Endothelial cell of umbilical vein (primary cell): ENCODE data around the gene INTS6. TPM values are rescaled to one million over a fixed set of nuclear protein-coding genes. Genes with fewer than 3 reads are reported as not detected.

Source experiments
- BruUV-seq: library from RNA; stranded (reverse); fragments of 400-500 nt; replicated peaks from 2 replicates; lab custom pipeline; 2021; lab: Mats Ljungman, UMichigan
- CTCF ChIA-PET: fragments of 300-600, 350-600 bp; sonication (Branson Sonifier 250); formaldehyde crosslinking; loops from one replicate; lab custom pipeline; 2021; ENCODE audit warnings: antibody characterized with exemption, inconsistent platforms; lab: Charles Lee
- POLR2A ChIA-PET: fragments of 300-600, 350-600 bp; sonication (Branson Sonifier 250); formaldehyde crosslinking; loops from one replicate; lab custom pipeline; 2021; ENCODE audit warnings: antibody characterized with exemption, inconsistent platforms; lab: Charles Lee
- DNase-seq: peaks from one replicate; pipeline ENCODE4 v3.0.0-alpha.2; 2011; ENCODE audit warnings: low read depth, low spot score
- FAIRE-seq: peaks from 2 replicates; lab custom pipeline; 2011; peaks lifted over from hg19 to GRCh38; lab: Jason Lieb, UNC
- H2AFZ ChIP-seq: 2 replicates; pipeline ENCODE4 v1.6.0; 2012; ENCODE audit warnings: low read depth, low read length, control low read depth, inconsistent platforms
- H3K27ac ChIP-seq: 2 replicates; pipeline ENCODE4 v1.5.1; 2011; ENCODE audit warnings: low read depth, mild to moderate bottlenecking, control low read depth, low read length, moderate library complexity; ENCODE audit not compliant: insufficient read depth
- H3K27me3 ChIP-seq, 2 experiments: 2 replicates each; pipeline versions ENCODE4 v1.6.0 to v1.6.1; 2011; ENCODE audit warnings: low read length in 2 of 2, mixed read lengths in 1 of 2; ENCODE audit not compliant: control insufficient read depth in 2 of 2, insufficient read depth in 2 of 2
- H3K36me3 ChIP-seq, 2 experiments: 2 replicates in 1 of 2; 3 replicates in 1 of 2; pipeline ENCODE4 v1.5.1; 2011; ENCODE audit warnings: low read length in 2 of 2, mild to moderate bottlenecking in 1 of 2, moderate library complexity in 1 of 2; ENCODE audit not compliant: control insufficient read depth in 2 of 2, insufficient read depth in 2 of 2; ENCODE audit errors: extremely low read depth in 1 of 2
- H3K4me1 ChIP-seq: 3 replicates; pipeline ENCODE4 v1.5.1; 2011; ENCODE audit warnings: mild to moderate bottlenecking, low read length; ENCODE audit not compliant: control insufficient read depth, insufficient read depth; ENCODE audit errors: extremely low read depth
- H3K4me2 ChIP-seq: 2 replicates; pipeline ENCODE4 v1.6.1; 2011; ENCODE audit warnings: low read length, control low read depth, mixed read lengths; ENCODE audit not compliant: insufficient read depth
- H3K4me3 ChIP-seq, 3 experiments: fragments of 200-600 bp in 1 of 3; sonication (generic), shearing (Covaris generic) in 1 of 3; replicated peaks in 1 of 3; 2 replicates each; pipeline ENCODE4 v1.5.1; 2011 to 2016; ENCODE audit warnings: control low read depth in 3 of 3, low read length in 3 of 3, mild to moderate bottlenecking in 2 of 3, inconsistent platforms in 1 of 3, low read depth in 1 of 3, moderate library complexity in 1 of 3; ENCODE audit not compliant: insufficient read depth in 1 of 3
- H3K79me2 ChIP-seq: 2 replicates; pipeline ENCODE4 v1.6.0; 2012; ENCODE audit warnings: low read length, inconsistent platforms; ENCODE audit not compliant: control insufficient read depth, insufficient read depth
- H3K9ac ChIP-seq: replicated peaks from 2 replicates; pipeline ENCODE3; 2011; ENCODE audit warnings: low read length, control low read depth; ENCODE audit not compliant: insufficient read depth; ENCODE audit errors: extremely low read depth
- H3K9me1 ChIP-seq: replicated peaks from 3 replicates; pipeline ENCODE4 v1.6.0; 2011; ENCODE audit warnings: mild to moderate bottlenecking, low read length; ENCODE audit not compliant: control insufficient read depth, insufficient read depth; ENCODE audit errors: extremely low read depth
- H3K9me3 ChIP-seq: replicated peaks from 2 replicates; pipeline ENCODE4 v1.5.1; 2012; ENCODE audit warnings: low read length, inconsistent platforms; ENCODE audit not compliant: control insufficient read depth, insufficient read depth
- H4K20me1 ChIP-seq: replicated peaks from 2 replicates; pipeline ENCODE3; 2011; ENCODE audit warnings: mild to moderate bottlenecking, low read length; ENCODE audit not compliant: control insufficient read depth, insufficient read depth; ENCODE audit errors: extremely low read depth
- EZH2 ChIP-seq: IDR thresholded peaks from 2 replicates; pipeline ENCODE4 v1.6.1; 2012; ENCODE audit warnings: borderline replicate concordance, low read depth, mild to moderate bottlenecking, moderate library complexity, low read length, inconsistent platforms; ENCODE audit not compliant: severe bottlenecking
- FOS ChIP-seq: IDR thresholded peaks from 2 replicates; pipeline ENCODE4 v1.6.1; 2011; ENCODE audit warnings: mild to moderate bottlenecking, low read length, moderate library complexity, borderline replicate concordance; ENCODE audit not compliant: insufficient read depth
- GATA2 ChIP-seq: IDR thresholded peaks from 2 replicates; pipeline ENCODE4 v1.7.0; 2011; ENCODE audit warnings: low read depth, mild to moderate bottlenecking, moderate library complexity, mixed read lengths, low read length; ENCODE audit not compliant: insufficient read length, insufficient read depth
- JUN ChIP-seq: IDR thresholded peaks from 2 replicates; pipeline ENCODE4 v1.6.1; 2011; ENCODE audit warnings: borderline replicate concordance, low read depth; ENCODE audit not compliant: insufficient read length, insufficient read depth
- MAX ChIP-seq: IDR thresholded peaks from 2 replicates; pipeline ENCODE4 v1.6.1; 2011; ENCODE audit not compliant: insufficient read depth, insufficient read length
- MYC ChIP-seq: IDR thresholded peaks from one replicate; pipeline ENCODE4 v1.6.1; 2011; ENCODE audit warnings: mild to moderate bottlenecking, low read depth, low read length
- POLR2A ChIP-seq: IDR thresholded peaks from 2 replicates; pipeline ENCODE4 v1.6.1; 2012; ENCODE audit warnings: low read depth, mild to moderate bottlenecking, control low read depth, low read length
- POLR2AphosphoS5 ChIP-seq: IDR thresholded peaks from 2 replicates; pipeline ENCODE4 v1.6.1; 2012; ENCODE audit warnings: low read depth, mild to moderate bottlenecking, control low read depth, low read length, moderate library complexity; ENCODE audit not compliant: insufficient read depth
- dilution Hi-C: fragments of 300-500 bp; cut with MboI; formaldehyde crosslinking; loops from one replicate; pipeline ENCODE4 v1.15.0; 2019; ENCODE audit warnings: low sequenced_read_pairs; ENCODE audit not compliant: extremely low pct_ligation_motif_present
- intact Hi-C: fragments of 100-400 bp; cut with micrococcal nuclease; formaldehyde crosslinking; loops from one replicate; pipeline ENCODE4 v1.10.0; 2022
- polyA plus RNA-seq, 4 experiments: library from polyadenylated mRNA; depleted of rRNA in 3 of 4; stranded (reverse) in 3 of 4; unstranded in 1 of 4; fragments of >200 nt; gene quantifications; 2 replicates each; pipeline versions ENCODE4 v1.2.1 to v1.2.3, GENCODE V29; 2011 to 2012; ENCODE audit warnings: missing spikeins in 1 of 4
- total RNA-seq: library from RNA; stranded (reverse); gene quantifications from 2 replicates; pipeline ENCODE4 v1.2.3, GENCODE V29; 2021
- TF ChIP-seq, protein P1 (sequence below), 2 donors: IDR thresholded peaks; 1 replicate in 1 of 2; 2 replicates in 1 of 2; pipeline ENCODE4 v1.5.1; 2011; ENCODE audit warnings: low read length in 2 of 2, mild to moderate bottlenecking in 2 of 2, moderate library complexity in 2 of 2, control low read depth in 1 of 2, inconsistent platforms in 1 of 2, low read depth in 1 of 2; ENCODE audit not compliant: insufficient read depth in 1 of 2; ENCODE audit errors: extremely low read depth in 1 of 2

Gene INTS6
- total and polyA plus RNA-seq, 2 donors (not counting 3 experiments of a cell fraction or from before 2014, with no cell fraction given): 9.5 to 45.4 TPM

DNA sequence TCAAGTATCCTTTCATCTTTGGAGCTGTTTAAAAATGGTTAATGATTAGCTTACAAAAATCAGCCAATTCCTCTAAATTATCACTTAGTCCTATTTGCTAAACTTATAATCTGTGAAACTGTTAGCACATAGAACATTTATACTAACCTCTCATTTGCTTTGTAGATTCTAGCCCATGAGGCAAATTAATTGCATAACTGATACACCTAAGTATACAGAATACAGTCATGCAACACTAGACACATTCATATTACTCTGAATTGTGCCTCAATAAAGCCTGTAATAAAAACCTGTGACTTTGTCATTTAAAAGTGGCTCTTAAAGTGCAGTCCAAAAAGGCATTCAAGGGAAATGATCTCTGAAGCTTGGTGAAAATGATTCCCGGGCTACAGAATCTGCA is 92.3 kb downstream of the INTS6 start:
- Histone ChIP-seq H3K4me2 (no peak overlapping the region), H2AFZ (no peak overlapping the region), H3K36me3 (peaks cover 0 to 9% of the 10 kb centered on the region in 2 experiments), H3K4me3 (no peak overlapping the region), H3K9me3 (no peaks in the 10 kb centered on the region), H3K27ac (no peak overlapping the region), H3K9me1 (no peaks in the 10 kb centered on the region), H4K20me1 (no peaks in the 10 kb centered on the region), H3K9ac (no peak overlapping the region), H3K27me3 (no peaks in the 10 kb centered on the region), H3K4me1 (peaks cover 11% of the 10 kb centered on the region), H3K79me2 (no peaks in the 10 kb centered on the region)
- FAIRE-seq (no peak), DNase-seq (no peak)
- intact Hi-C loops (no loop called here), dilution Hi-C loops (no loop called here)
- TF ChIP-seq GATA2 (no peak), FOS (no peak), JUN (no peak), POLR2AphosphoS5 (no peak), EZH2 (no peak), MYC (no peak), POLR2A (no peak), MAX (no peak)
- TF ChIP-seq, protein P1, sequence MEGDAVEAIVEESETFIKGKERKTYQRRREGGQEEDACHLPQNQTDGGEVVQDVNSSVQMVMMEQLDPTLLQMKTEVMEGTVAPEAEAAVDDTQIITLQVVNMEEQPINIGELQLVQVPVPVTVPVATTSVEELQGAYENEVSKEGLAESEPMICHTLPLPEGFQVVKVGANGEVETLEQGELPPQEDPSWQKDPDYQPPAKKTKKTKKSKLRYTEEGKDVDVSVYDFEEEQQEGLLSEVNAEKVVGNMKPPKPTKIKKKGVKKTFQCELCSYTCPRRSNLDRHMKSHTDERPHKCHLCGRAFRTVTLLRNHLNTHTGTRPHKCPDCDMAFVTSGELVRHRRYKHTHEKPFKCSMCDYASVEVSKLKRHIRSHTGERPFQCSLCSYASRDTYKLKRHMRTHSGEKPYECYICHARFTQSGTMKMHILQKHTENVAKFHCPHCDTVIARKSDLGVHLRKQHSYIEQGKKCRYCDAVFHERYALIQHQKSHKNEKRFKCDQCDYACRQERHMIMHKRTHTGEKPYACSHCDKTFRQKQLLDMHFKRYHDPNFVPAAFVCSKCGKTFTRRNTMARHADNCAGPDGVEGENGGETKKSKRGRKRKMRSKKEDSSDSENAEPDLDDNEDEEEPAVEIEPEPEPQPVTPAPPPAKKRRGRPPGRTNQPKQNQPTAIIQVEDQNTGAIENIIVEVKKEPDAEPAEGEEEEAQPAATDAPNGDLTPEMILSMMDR (IDR thresholded peaks at IDR 0.05; ENCODE audit: extremely low read depth in 1 of 2, insufficient read depth in 1 of 2, low read depth in 1 of 2, low read length in 2 of 2): no peak
- ChIA-PET POLR2A (no interaction called here), CTCF (interaction anchor here (0.7 to 1.6 kb wide), 2 partner anchors 74 to 235 kb away, joined by 3 to 4 read pairs; no protein-coding TSS in a partner anchor)
- no TSS peak for BruUV-seq
